ENCODE results near the gene TSPAN6. TPM values are rescaled to one million over a fixed set of nuclear protein-coding genes. Genes with fewer than 3 reads are reported as not detected.

TSPAN6 gene
- total RNA-seq, 2 experiments from 2014 or later: 0.36 to 0.43 TPM

DNA sequence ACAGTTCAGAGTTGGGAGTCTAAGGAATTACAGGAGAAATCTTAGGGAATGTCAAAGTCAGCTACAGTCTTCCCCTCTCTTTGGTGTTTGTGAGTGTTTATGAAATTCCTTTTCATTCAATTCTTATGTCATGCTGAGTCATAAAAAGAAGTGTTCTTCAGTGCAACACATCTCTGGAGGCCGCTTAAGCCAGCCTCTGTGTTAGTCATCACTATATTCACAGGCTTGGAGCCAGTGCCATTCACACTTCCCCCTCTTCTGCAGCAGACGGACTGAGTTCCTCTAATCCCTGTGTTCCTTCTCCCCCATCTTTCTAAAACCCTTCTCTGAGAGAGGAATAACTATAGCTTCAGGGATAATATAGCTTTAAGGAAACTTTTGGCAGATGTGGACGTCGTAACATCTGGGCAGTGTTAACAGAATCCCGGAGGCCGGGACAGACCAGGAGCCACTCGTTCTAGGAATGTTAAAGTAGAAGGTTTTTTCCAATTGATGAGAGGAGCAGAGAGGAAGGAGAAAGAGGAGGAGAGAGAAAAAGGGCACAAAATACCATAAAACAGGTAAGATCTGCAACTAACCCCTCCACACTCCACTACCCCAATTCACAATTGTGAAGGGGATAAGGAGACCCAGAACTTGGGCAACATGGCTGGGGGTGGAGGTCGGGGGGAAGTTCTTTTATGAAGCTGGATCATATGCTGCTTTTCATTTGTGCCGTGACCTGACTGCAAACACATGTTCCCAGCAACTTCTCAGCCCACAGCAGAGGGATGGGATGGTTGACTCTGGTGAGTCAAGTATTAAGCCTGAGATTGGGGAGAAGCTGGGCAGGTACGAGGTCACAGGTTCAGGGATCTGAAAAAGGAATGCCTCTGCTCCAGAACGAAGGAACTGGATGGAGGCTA, 7.6 kb upstream of the TSPAN6 start, which contains the start of gene SRPX2:
Gene SRPX2, plus strand, starts transcription at position 244 of the 905 bp plus-strand sequence. CDS start 2,124 bp downstream, outside the sequence.
- Mint-ChIP-seq H3K4me1 (ENCODE audit: low read depth) (no peaks in the 10 kb centered on the region), H3K27ac (no peak within 1 kb of the TSS), H3K9me3 (no peaks in the 10 kb centered on the region), H3K36me3 (ENCODE audit: low read depth) (no peaks in the 10 kb centered on the region), H3K27me3 (peaks cover 13% of the 10 kb centered on the region), H3K4me3 (no peak within 1 kb of the TSS)
- intact Hi-C loops (cut with micrococcal nuclease): no loop called here
- ATAC-seq (no peak), DNase-seq (no peak)
- CTCF ChIA-PET: no interaction called here
- TF ChIP-seq CTCF (IDR thresholded peaks at IDR 0.05): no peak
- POLR2A ChIA-PET: no interaction called here

- ATAC-seq (no peak), DNase-seq (no peak)
- Mint-ChIP-seq H3K9me3 (no peaks in the 10 kb centered on the region), H3K27ac (no peak overlapping the region), H3K4me1 (ENCODE audit: low read depth) (no peaks in the 10 kb centered on the region), H3K4me3 (no peak overlapping the region), H3K27me3 (peaks cover 13% of the 10 kb centered on the region), H3K36me3 (ENCODE audit: low read depth) (no peaks in the 10 kb centered on the region)
- ChIA-PET CTCF (no interaction called here), POLR2A (no interaction called here)
- intact Hi-C loops (cut with micrococcal nuclease): no loop called here
- no peak for TF ChIP-seq CTCF (IDR thresholded peaks at IDR 0.05)
Measured at GRCh38 chrX:100643212-100643611, 6.6 kb upstream of the TSPAN6 start.

DNA sequence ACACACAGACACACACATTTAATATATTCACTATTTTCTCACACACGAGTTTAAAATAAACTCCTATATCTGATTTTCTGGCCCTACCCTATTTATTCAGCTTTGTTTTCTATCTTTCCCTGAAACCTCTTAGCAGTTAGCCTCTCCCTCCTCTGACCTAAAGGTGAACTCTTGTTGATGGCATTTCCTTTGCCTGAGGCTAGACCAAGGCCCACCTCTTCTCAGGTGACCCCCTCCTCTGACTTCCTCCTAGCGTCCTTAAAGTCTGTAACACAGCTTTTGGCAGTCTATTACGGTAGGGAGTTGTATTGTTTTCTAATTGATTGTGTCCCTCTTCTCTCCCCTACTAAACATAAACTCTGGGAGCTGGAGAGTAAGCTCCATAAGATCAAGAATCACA, 5.7 kb upstream of the TSPAN6 start:
- DNase-seq: no peak
- H3K27ac Mint-ChIP-seq: no peak overlapping the region
- H3K4me3 Mint-ChIP-seq: no peak overlapping the region
- peaks cover 13% of the 10 kb centered on the region for H3K27me3 Mint-ChIP-seq
- no peak for TF ChIP-seq CTCF (IDR thresholded peaks at IDR 0.05)
- no peak for ATAC-seq
- CTCF ChIA-PET: no interaction called here
- H3K9me3 Mint-ChIP-seq: no peaks in the 10 kb centered on the region
- intact Hi-C loops (cut with micrococcal nuclease): no loop called here
- POLR2A ChIA-PET: no interaction called here
- H3K36me3 Mint-ChIP-seq (ENCODE audit: low read depth): no peaks in the 10 kb centered on the region
- H3K4me1 Mint-ChIP-seq (ENCODE audit: low read depth): no peaks in the 10 kb centered on the region

DNA sequence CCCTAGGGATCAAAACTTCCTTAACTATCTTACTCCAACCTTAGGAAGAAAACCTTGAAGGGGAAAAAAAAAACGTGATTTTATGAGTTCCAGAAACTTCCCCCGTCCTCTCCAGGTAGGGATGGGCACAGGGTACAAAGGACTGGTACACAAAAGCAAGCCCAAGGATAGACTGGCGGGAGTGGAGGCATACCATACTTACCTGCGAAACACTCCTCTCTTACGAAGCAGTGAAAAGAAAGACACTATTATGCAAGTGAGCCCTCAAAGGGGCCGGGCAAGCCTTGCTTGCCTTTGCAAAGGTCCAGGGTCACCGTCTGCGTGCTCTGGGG, 651 bp downstream of the TSPAN6 start:
- no peak for ATAC-seq
- ChIA-PET POLR2A (no interaction called here), CTCF (interaction anchor here (0.7 to 2.7 kb wide), 3 partner anchors 20 to 124 kb away, joined by 4 to 13 read pairs (median 9); no protein-coding TSS in a partner anchor)
- Mint-ChIP-seq H3K4me3 (peak overlapping the region; percentile 73), H3K36me3 (ENCODE audit: low read depth) (peaks cover 2% of the 10 kb centered on the region), H3K4me1 (ENCODE audit: low read depth) (peaks cover 6% of the 10 kb centered on the region), H3K9me3 (no peaks in the 10 kb centered on the region), H3K27ac (no peak overlapping the region), H3K27me3 (peaks cover 4% of the 10 kb centered on the region)
- intact Hi-C loops (cut with micrococcal nuclease): no loop called here
- DNase-seq: no peak
- TF ChIP-seq CTCF (IDR thresholded peaks at IDR 0.05): no peak

GRCh38 chrX:100635040-100635439, 1.6 kb downstream of the TSPAN6 start:
- Mint-ChIP-seq H3K27ac (no peak overlapping the region), H3K9me3 (no peaks in the 10 kb centered on the region), H3K4me1 (ENCODE audit: low read depth) (peaks cover 6% of the 10 kb centered on the region), H3K36me3 (ENCODE audit: low read depth) (peaks cover 2% of the 10 kb centered on the region), H3K4me3 (no peak overlapping the region), H3K27me3 (peaks cover 4% of the 10 kb centered on the region)
- no peak for TF ChIP-seq CTCF (IDR thresholded peaks at IDR 0.05)
- DNase-seq (no peak), ATAC-seq (no peak)
- POLR2A ChIA-PET: no interaction called here
- CTCF ChIA-PET: no interaction called here
- intact Hi-C loops (cut with micrococcal nuclease): no loop called here
